ENCODE results near the gene PRR36.

Gene PRR36

DNA sequence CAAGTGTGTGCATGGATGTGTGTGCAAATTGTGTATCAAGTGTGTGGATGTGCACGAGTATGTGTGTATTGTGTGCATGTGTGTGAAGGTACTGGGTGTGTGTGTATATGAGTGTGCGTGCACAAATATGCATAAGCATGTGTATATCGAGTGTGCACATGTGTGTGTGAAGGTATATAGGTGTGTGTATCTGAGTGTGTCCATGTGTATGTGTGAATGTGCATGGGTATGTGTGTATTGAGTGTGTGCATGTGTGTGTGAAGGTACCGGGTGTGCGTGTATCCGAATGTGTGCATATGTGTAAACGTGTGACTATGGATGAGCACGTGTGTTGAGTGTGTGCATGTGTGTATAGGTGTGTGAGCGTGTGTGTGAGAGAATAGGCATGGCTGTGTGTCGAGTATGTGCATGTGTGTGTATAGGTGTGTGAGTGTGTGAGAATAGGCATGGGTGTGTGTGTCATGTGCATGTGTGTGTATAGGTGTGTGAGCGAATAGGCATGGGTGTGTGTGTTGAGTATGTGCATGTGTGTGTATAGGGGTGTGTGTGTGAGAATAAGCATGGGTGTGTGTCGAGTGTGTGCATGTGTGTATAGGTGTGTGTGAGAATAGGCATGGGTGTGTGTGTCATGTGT, 31.4 kb downstream of the PRR36 start:
- DNase-seq: no peak

GRCh38 chr19:7841751-7842660, 32.2 kb downstream of the PRR36 start:
- DNase-seq: no peak

DNA sequence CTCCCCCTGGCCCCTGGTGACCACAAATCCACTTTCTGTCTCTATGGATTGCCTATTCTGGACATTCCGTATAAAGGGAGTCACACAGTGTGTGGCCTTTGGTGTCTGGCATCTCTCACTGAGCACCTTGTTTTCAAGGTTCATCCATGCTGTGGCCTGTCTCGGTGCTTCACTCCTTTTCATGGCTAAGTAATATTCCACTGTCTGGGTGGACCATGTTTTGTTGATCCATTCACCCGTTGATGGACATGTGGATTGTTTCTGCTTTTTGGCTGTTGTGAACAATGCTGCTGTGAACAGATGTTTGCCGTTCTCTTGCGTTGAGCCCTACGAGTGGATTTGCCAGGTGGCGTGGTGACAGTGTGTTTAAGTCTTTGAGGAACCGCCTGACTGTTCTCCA, 33.6 kb downstream of the PRR36 start:
- no peak for DNase-seq

DNA sequence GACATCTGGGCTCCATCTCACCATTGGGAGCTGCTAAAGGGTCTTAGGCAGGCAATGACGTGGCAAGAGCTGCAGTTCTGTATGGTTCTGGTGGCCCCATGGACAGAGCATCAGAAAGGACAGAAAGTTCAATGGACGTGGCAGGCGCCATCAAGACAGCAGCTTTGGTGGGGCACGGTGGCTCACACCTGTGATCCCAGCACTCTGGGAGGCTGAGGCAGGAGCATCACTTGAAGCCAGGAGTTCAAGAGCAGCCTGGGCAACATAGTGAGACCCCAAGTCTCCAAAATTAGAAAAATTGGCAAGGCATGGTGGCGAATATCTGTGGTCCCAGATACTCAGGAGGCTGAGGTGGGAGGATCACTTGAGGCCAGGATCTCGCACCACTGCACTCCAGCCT, 34.7 kb downstream of the PRR36 start:
- DNase-seq: no peak

DNA sequence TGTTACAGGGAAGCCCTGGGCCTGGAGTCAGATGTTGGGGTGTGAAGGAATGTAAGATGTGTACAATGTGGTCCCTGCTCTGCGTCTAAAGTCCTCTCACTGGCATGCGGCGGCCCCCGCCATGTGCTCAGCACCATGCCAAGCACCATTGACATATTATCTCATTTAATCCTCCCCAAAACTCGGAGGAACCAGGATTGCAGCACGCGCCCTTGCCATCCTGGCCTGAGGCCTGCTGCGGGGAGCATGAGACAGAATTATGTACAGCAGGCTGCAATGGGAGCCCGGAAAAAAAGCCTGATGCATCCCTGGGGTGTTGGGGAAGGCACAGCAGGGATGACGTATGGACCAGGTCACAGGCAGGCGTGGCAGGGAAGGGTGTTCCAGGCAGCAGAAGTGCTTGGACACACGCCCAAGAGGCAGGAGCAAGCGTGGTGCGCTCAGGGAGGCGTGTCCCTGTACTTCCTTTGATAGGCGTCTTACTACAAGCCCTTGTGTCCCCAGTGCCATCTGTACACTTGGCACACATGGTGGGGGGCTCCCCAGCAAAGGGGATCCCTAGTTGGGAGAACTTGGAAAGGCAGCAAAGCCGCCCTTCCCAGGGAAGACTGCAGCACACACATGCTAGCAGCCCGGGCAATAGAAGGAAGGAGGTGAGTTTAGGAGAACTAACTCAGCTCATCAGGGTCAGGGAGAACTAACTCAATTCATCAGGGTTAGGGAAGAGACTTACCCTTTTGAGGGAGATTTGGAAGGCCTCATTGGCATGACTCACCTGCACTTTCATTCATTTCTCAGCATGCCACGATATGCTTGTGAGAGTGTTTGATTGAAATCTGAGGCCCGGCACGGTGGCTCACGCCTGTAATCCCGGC, 40.7 kb downstream of the PRR36 start:
- no peak for DNase-seq

DNA sequence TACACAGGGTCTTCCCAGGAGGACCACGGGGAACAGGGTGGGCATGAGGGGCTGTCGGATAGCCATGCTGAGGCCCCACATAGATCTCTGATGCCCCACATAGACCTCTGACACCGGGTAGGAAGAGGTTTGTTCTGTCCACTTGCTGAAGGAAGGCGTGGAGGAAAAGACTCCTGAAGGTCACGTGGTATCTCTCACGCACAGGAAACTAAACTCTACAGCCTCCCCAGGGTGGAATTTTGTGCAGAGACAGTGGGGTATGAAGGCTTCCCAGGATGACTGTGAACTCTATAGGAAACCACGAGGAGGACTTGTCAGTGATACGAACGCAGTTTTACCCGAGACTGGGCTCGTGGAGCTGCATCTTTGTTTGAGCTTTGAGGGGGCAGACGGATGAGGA, 41.4 kb downstream of the PRR36 start:
- DNase-seq: no peak

- no peak for DNase-seq
Measured at GRCh38 chr19:7832009-7832408, 42.2 kb downstream of the PRR36 start.

DNA sequence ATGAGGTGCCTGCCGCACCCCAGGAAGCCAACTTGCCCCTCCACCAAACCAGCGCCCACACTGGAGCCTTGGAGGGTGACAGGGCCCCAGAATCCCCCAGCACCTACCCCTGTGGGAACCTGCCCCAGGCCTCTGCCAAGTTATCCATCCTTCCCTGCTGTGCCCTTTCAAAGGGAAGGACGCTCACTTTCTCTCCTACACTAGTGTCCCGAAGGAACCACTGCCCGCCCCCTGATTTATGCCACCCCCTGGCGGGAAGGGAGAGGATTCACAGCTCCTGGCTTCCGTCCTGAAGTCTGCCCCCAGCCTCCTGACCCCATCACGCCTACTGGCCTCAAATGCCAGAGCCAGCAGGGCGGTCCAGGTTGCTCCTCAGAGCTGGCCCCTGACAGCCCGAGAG, 42.7 kb downstream of the PRR36 start:
- DNase-seq: no peak

GRCh38 chr19:7830823-7831222, 43.4 kb downstream of the PRR36 start:
- no peak for DNase-seq

GRCh38 chr19:7830272-7830771, 43.9 kb downstream of the PRR36 start:
- DNase-seq: no peak

DNA sequence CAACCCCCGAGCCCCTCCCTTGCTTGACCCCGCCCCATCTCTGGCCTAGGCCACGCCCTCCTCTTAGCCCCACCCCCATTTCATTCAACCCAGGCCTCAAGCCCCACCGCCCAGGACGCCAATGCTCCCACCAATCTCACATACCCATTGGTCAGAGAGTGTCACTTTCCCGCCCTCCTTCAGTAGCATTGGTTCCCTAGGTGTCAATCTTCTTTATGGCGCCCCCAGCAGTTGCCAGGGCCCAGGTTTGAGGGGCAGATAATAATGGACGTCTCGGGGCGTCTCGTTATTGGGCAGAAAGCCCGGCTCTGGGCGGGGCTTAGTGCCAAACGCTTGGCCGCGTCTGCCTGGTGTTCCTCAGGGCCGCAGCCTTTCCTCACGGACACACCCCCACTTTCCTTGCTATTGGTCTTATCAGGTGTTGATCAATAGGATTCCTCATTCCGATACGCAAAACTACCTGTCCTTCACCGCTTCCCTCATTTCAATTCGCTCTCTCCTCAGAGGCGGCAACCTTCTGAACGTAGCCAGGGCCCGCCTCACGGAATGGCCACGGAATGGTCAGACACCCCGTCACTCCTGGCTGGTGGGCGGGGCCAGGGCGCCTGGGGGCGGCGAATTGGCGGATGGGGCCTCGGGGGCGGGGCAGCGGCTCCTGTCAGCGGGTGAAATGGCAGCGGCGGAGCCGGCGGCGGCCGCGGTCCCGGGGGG, 44.5 kb downstream of the PRR36 start, which contains the start of gene EVI5L:
Gene EVI5L, plus strand, starts transcription at position 658 of the 711 bp plus-strand sequence. CDS start 16,325 bp downstream, outside the sequence.
- peak; percentile 100 for DNase-seq

DNA sequence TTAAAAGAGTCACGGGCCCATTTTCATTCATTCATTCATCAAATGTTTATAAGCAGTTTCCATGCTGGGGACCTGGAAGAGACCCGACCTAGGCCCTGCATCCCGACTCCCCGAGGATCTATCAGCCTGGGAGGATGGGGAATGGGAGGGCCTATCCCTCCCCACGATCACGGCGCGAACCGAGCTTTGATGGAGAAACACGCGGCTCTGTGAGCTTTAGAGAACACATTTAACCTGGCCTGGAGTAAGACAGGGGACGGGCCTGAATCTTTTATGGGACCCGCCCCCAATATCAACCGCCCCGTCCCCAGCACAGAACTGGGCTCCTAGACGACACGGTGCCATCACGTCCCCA, 45.0 kb downstream of the PRR36 start:
- DNase-seq: no peak

- no peak for DNase-seq
Measured at GRCh38 chr19:7823686-7824301, 50.4 kb downstream of the PRR36 start.

DNA sequence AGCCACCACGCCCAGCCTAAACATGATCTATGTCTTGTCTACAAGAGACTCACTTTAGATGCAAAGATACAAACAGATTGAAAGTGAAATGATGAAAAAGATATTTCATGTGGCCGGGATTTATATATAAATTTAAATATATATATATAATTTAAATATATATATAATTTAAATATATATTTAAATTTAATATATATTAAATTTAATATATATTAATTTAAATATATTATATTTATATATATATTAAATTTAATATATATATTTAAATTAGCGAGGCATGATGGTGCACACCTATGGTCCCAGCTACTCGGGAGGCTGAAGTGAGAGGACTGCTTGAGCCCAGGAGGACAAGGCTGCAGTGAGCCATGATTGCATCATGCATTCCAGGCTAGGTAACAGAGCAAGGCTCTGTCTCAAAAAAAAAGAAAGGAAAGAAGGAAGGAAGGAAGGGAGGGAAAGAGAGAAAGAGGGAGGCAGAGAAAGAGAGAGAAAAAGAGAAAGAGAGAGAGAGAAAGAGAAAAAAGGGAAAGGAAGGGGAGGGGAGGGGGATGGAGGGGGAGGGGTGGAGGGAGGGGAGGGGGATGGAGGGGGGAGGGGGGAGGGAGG, 51.2 kb downstream of the PRR36 start:
- DNase-seq: no peak

DNA sequence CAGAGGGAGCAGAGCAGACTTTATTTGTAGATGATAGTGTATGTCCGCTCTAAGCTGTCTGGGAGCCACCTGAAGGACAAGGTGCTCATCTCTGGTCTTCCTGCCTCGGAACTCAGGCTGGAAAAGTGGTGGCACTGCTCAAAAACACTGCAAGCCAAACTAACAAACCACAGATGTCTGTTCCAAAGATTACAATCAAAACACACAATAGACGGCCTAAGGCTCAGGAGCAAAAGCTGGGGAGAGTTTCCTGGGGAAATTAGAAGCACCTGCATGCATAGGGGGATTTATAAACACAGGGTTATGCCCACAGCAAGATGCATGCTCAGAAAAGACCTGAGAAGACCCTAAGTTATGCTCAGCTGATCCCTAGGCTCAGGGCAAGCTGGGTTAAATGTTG, 53.6 kb downstream of the PRR36 start:
- no peak for DNase-seq

DNA sequence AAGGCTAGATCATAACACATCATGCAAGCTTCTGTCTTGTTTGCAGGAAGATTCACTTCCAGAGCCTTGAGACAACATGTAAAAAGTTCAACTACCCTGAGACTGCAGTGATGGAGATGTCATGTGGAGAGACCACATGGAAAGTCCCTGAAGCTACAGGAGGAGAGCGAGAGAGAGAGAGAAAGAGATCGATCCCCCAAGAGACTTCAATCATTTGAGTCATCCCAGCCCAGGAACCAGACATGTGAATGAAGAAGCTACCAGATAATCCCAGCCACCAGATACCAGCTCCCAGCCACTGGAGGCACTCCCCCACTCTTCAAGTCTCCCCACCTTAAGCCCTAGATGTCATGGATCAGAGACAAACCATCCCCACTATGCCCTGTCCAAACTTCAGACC, 54.9 kb downstream of the PRR36 start:
- DNase-seq: no peak

DNA sequence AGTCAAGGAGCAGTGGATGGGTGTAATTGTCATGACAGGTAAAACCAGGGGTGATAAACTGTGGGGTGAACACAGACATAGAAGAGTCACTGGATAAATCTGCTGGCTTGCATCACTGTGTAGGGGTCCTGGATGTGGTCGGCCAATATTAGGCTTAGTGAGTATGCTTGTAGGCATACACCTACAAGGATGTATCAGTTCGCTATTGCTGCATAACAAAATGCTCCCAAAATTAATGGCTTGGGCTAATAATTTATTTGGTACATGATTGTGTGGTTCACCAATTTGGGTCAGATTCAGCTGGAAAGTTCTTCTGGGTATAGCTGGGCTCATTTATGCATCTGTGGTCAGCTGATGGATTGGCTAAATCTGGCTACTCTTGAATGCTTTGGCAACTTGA, 55.4 kb downstream of the PRR36 start:
- no peak for DNase-seq
